NCI-H2227 (cell line): Measurements from ENCODE around the gene DCAKD.
"Not testable (repeated sequence)": the region's sequence is repeated elsewhere in the genome, so short reads cannot be mapped to it uniquely, and the experiment has no call there.

Experiments
- DNase-seq: peaks from one replicate; lab custom pipeline; 2025; ENCODE audit not compliant: unreplicated experiment; lab: John Stamatoyannopoulos, UW

Gene DCAKD

DNA sequence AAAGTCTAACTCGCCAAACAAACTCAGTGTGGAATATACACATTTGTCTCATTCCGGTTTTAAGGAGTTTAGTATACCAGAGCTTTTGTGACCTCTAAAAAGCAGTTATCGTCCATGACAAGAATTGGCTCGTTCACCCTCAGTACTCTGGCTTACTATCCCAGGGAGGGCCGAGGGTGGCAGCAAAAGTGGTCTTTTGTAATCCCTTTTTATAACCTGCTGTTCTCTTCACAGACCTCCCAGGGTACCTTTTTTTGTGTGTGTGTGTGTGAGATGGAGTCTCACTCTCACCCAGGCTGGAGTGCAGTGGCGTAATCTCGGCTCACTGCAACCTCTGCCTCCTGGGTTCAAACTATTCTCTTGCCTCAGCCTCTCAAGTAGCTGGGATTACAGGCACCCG lies 18.6 kb upstream of the DCAKD start:
- DNase-seq, result no peak

DNA sequence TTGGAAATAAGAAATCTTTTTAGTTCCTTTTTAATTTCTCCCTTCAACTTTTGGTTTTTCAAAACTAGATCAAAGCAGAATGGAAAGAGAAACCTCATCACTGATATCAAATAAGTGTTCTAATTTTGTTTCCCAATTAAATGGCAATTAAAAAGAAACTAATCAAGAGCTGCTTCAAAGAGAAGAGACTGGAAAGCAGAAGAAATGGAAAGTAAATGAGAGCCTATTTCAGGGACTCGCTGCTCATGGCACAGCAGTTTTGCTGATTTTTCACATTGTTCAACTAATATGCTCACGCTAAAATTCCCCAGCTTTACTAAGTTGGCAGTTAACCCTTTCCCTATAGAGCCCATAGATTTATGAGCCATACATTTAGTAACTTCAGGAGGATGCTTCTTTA lies 16.2 kb upstream of the DCAKD start:
- DNase-seq, result no peak

DNA sequence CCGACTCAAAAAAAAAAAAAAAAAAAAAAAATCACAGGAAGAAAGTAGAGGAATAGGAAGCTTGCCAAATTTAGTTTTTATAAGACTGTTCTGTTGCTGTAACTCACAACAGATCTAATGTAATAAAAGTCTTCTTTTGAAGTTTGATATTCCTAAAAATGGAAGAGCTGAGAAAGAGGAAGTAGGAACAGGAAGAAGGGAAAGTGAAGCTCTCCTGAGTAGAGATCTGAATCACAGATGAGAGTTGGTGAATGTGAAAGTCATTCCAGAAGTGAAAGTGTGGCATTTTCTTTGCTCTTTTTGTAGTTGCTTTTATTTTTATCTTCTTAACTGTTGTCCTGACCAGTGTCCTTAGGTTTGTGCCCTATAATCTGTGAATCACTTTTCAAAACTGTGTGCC lies 11.8 kb upstream of the DCAKD start:
- no peak for DNase-seq

DNA sequence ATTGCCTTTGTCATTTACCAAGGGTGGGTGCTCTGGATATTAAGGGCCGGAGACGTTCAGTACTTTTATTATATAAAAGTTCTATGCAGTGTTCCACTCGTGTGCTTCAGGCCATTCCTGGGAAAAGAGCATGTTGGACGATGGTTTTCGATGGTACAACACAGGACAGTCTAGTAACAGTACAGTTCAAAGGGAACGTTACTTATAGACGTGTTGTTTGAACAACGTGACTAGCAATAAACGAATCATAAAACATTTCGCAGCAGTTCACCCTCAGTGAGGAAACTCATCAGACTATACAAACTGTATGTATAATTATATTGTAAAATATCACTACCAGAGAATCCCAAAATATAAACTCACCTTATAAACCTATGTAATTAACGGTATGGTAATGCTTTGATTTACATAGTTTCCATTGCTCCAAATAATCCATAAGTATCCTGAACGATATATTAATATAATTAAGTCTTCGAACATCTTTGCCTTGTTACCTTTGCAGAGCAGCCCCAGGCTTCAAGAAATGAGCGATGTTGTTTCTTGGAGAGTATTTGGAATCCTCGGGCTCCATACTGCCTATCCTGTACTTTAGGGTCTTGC lies 10.3 kb upstream of the DCAKD start:
- no peak for DNase-seq

DNA sequence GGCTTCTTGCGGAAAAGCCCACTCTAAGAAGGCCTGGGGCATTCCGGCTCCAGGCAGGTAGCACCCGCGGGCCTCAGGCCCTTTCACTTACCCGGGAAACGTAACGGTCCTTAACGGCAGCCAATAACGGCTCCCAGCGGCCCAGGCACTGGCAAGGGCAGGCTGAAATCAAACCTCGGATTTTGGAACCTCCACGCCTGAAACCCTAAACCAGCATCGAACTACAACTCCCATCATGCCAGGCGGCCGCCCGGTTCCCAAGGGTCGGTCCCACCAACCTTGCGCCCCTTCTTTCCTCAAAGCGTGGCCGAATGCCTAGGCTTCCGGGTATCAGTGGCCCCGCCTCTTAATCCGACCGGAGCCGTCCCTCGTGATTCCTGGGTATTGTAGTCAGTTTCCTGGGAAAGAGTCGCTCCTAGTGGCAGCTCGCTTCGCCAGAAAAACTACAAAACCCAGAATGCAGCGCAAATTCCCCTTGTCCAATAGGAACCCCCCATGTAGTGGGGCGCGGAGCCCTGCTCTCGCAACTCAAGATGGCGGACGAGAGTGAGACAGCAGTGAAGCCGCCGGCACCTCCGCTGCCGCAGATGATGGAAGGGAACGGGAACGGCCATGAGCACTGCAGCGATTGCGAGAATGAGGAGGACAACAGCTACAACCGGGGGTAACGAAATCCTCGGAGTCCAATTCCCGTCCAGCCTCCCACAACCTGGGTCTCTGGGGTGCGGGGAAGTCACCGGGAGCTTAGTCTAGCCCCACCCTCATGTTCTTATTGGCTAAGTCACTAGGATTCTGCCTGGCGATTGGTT lies 9.6 kb upstream of the DCAKD start, which contains the start of gene NMT1:
Gene NMT1 (plus strand): TSS at position 521 of the 809 bp plus-strand sequence. CDS start 13 bp downstream, at position 534.
- DNase-seq, result peak; percentile 99

DNA sequence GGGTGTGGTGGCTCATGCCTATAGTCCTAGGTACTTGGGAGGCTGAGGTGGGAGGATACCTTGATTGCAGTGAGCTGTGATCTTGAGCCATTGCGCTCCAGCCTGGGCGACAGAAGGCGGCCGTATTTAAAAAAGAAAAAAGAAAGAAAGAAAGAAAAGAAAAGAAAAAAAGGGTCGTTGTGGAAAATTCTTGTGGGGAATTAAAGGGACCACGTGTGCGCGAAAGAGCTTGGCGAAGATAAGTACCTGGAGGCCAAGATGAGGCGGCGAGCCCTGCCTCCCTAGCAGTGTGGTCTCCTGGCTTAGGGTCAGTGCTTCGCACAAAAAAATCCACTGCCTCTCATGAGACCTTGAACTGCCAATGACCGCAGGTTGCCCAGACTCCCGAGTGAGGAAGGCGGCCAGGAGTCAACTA lies 9.0 kb upstream of the DCAKD start:
- no peak for DNase-seq

DNA sequence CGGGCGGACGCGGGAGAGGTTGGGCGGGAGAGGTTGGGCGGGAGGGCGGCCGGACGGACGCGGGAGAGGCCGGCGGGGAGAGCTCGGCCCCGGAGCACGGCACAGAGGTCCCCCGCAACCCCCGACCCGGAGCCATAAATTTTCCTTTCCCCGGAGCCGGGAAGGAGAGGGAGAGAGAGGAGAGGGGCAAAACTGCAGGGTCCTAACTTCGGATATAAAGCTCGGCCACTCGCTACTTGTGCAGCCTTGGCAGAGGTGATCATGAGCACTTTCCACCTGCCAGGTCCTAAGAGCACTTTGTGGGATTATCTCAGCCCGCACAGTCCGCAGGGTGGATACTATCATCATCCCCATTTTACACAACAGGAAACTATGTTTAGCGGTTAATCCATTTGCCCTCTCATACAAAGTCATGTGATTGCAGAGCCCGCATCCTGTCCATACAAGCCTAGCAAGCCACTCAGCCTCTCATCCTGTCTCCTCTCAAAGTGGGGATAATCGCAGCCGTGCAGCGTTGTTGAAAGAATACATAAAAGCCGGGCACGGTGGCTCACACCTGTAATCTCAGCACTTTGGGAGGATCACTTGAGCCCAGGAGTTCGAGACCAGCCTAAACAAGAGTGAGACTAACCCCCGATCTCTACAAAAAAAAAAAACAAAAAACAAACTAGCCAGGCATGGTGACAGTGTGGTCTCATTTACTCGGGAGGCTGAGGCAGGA lies 780 bp upstream of the DCAKD start:
- peak; percentile 67 for DNase-seq

DNA sequence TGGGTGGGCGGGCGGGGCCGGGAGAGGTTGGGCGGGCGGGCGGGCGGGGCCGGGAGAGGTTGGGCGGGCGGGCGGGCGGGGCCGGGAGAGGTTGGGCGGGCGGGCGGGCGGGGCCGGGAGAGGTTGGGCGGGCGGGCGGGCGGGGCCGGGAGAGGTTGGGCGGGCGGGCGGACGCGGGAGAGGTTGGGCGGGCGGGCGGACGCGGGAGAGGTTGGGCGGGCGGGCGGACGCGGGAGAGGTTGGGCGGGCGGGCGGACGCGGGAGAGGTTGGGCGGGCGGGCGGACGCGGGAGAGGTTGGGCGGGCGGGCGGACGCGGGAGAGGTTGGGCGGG lies 254 bp upstream of the DCAKD start:
- DNase-seq, result not testable (repeated sequence)

DNA sequence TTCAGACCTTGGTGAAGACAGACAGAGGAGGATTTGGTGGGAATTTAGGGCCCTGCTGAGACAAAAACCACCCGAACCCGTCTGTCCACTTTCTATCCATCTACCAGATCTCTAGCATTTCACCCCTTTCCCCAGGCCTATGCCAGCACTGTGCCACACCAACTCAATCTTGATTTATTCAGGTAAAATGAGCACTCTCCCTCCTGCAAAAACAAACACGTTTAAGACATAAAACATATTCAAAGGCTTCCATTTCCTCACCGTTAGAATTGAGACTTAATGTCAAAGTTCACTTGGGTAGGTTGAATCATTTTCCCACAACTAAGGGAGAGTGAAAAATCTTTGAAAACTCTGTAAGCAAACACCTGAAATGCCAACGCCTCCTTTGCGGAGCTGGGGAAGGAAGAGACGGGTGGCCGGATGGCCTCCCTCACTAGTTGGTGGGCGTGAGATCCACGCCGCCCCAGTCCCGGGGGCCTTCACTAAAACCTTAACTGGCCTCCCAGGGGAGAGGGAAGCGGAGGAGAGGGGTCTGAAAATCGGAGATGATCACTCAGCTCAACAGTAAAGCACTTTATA lies 862 bp downstream of the DCAKD start:
- DNase-seq, result peak; percentile 43

DNA sequence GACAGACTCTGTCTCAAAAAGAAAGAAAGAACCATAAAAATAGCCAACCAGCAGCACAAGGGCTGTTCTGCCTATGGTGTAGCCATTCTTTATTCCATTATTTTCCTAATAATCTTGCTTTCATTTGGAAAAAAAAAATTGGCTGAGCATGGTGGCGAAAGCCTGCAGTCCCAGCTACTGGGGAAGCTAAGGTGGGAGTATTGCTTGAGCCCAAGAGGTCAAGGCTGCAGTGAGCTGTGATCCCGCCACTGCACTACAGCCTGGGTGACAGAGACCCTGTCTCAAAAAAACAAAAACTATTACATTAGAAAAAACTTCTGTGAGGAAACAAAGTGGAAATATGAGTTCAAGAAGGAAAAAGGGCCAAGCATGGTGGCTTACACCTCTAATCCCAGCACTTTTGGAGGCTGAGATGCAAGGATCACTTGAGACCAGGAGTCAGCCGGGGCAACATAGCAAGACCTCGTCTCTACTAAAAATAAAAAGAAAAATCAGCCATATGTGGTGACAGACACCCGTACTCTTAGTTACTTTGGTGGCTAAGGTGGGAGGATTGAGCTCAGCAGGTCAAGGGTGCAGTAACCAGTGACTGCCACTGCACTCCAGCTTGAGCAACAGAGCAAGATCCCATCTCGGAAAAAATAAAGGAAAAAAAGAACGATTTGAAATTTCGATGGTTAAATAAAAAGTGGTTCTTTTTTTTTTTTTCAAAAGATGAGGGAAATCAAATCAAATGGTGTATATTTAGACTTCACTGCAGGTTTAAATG lies 2.5 kb downstream of the DCAKD start:
- DNase-seq, result no peak

DNA sequence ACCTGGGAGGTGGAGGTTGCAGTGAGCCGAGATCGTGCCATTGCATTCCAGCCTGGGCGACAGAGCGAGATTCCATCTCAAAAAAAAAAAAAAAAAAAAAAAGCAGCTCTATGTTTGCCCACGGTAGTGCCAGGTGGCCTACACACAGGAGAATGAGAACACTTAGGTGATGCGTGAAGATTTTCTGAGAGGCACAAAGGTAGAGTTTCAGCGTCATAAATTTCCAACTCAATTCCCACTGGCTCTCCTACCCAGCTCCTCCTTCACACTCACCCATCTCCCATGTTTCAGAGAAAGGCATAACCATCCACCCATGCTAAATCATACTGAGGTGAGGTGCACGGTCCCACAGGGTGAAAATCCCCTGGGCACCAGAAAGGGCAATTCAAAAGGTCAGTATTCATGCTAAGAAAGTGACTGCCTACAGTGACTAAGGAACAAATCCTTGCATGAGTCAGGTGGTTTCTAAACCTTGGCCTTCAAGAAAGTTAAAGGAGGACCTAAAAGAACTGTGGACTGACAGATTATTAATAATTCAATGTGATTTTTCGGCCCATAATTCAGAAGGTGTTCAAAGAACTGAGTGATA lies 4.8 kb downstream of the DCAKD start:
- no peak for DNase-seq

DNA sequence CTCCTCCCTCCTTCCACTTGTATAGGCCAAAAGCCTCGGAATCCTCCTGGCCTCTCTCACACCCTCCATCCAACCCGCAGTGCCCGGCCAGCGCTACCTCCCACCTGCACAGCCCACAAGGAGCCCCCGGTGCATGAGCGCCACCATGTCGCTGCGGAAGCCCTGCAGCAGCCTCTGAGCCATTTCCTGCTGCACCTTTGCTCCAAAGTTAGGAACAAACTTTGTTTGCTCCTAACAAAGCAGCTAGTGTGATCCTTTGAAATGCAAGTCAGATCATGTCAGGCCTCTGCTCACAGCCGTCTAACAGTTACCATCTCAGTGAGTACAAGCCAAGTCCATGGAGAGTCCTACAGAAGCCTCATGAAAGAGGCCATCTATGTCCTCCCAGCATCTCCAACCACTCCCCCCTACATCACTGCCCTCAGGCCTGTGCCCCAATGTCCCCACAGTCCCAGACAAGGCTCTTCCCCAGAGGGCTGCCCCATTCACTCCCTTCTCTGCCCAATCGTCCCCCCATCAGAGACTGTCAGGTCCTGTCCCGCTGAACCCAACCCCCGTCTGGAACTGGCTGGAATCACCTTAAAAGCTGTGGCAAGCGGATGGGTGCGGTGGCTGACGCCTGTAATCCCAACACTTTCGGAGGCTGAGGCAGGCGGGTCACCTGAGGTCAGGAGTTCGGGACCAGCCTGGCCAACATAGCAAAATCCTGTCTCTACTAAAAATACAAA lies 7.5 kb downstream of the DCAKD start:
- no peak for DNase-seq

DNA sequence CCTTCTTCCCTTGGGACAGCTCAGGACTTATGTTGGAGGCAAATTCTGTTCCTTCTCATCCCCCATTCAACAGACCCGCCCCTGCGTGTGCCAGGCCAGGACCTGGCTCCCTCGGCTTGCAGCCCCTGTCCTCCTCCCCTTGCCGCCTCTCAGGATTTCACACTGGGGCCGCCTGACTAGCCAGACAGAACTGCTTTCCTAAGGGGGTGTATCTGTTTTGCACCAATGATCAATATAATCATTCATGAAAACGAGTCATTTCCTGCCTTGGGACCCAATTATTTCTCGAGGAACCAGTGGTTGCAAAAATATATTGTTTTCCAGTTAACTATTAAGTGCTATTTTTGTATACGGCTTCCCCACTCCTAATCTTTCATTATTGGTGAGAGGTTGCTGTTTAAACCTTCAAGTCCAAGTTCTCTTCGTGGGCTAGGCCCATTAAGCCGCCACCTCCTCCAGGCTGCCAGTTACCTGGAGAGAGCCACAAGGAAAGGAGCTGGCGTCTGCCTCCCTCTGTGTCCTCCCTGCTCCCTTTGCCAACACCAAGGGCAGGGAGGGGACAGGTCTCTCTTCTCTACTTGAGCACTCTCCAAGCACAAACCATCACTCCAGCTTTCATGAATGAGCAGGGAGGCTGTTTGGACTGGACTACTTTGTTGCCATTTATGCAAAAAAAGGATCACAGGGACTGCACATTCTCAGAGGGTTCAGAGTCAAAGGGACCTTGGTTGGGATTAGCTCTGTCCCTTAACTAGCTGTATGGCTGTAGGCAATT lies 8.9 kb downstream of the DCAKD start:
- no peak for DNase-seq

DNA sequence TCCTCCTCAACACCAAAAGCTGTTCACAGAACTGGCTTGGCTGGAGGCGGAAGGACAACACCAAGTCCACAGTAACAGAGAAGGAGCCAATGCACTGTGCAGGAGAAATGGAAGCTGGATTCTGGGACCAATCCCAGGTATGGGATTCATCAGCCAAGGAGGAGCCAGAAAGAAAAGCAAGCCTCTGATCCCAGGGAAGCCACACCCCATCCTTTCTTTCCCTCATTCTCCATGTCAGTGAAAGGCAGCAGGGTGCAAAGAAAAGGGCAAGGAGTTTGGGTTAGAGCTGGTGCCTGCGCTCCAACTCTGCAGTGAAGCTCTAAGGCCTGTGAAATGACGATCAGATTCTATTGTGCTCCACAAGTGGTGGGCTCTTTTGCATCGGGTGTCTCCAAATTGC lies 11.0 kb downstream of the DCAKD start:
- peak; percentile 35 for DNase-seq

DNA sequence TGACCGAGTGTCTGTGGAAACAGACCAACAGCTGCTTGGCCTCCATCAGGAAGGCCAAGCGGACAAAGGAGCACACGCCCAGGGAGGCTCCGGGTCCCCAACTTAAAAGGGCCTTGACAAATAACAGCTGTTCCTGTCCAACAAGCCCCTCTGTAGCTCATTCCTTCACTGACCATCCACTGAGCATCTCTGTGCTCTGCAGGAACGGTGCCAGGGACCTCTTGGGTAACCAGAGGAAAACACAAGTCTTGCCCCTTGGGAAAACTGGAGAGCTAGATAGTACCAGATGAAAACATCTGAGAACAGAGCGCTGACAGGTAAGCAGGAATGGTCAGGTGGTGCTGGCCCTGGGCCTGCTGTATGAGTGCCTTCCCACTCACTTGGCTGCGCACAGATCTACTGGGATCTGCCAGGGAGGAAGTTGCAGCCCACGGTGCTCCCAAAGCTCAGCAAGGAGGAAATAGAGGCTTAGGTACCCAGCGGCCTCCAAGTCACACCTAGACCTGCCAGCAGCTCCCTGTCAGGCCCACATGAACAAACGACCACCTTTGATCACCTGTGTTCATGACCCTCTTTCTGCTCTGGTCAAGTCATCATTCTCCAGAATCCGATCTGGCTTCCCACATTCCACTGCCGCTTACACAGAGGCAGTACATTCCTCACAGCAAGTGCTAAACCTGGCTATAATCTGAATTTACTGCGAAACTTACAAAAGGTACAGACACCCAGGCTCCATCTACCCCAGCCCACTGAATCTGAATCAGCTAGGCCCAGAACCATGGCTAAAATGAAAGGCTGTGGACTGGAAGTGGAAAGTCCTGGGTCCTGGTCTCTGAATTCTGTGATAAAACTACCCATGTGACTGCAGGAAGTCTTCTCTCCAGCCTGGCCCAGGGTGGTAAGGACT lies 12.5 kb downstream of the DCAKD start:
- DNase-seq, result no peak

DNA sequence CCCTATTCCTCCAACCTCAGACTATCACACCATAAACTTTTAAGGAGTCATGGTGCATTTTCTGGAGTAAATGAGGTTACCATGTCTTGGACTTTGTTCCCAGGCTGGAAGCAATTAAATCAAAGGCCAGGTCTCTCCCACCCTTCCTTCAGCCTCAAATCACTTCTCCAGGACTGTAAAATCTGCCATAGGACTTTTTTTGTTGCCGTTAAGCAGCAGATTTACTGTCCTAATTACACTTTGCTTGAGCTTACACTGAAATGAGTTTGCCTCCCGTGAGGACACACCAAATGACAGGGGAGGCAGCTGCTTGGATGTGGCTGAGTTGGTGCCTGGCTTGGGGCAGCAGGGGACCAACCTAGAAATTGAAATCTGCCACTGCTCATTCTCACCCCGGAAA lies 14.7 kb downstream of the DCAKD start:
- DNase-seq, result no peak

DNA sequence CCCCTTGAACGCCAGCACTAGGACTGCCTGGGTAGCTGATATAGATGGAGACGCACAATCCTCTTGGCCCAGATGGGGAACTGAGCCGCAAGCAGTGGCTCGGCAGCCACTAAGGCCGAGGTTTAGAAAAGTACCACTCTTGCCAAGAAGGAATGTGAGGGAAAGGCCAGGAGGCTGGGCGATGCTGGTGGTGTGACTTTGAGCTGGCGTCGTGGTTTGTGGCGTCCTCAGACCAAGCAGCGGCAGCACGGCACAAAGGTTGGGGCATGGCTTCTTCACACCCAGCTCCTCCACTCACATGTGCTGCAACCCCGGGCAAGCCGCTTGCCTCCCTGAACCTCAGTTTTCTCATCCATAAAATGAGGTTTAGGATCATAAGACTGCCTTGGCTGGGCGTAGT lies 15.6 kb downstream of the DCAKD start:
- DNase-seq, result no peak

DNA sequence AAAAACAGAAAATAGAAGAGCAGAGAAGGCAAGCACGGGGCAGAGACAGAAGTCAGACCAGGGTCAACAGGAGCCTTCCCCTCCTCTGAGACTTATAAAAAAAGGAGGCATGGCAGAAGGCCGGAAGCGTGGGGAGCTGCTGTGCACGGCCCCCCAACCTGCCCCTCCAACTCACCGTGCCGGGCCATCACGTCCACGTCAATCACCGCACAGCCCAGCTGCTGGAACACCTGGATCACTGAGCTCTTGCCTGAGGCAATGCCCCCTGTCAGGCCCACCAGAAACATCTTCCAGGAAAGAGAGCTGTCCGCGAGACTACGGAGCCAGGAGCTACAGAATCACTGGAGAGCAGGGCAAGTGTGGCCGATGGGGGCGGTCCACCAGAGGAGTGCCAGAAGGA lies 16.8 kb downstream of the DCAKD start:
- DNase-seq, result no peak
